Osteoblast (primary cell): ENCODE measurements around the gene DCXR. TPM values are rescaled to one million over a fixed set of nuclear protein-coding genes. Genes with fewer than 3 reads are reported as not detected.

Experiments used
- DNase-seq: peaks from one replicate; pipeline ENCODE4 v3.0.0; 2011; ENCODE audit warnings: low spot score, mixed read lengths; ENCODE audit not compliant: insufficient read length; ENCODE audit errors: missing footprints
- H2AFZ ChIP-seq: 2 replicates; pipeline ENCODE4 v1.6.0; 2011; ENCODE audit warnings: mild to moderate bottlenecking, low read length
- H3K27ac ChIP-seq: 2 replicates; pipeline ENCODE4 v1.5.1; 2011; ENCODE audit warnings: mild to moderate bottlenecking, low read depth, low read length, moderate library complexity
- H3K27me3 ChIP-seq: 2 replicates; pipeline ENCODE4 v1.6.0; 2012; ENCODE audit warnings: mild to moderate bottlenecking, control low read depth, inconsistent platforms, low read length, moderate library complexity; ENCODE audit not compliant: insufficient read depth
- H3K36me3 ChIP-seq: 2 replicates; pipeline ENCODE4 v1.5.1; 2011; ENCODE audit warnings: mild to moderate bottlenecking, low read length, control low read depth, moderate library complexity; ENCODE audit not compliant: insufficient read depth
- H3K4me1 ChIP-seq: 2 replicates; pipeline ENCODE4 v1.5.1; 2011; ENCODE audit warnings: mild to moderate bottlenecking, low read length, control low read depth, moderate library complexity; ENCODE audit not compliant: insufficient read depth
- H3K4me2 ChIP-seq: 2 replicates; pipeline ENCODE4 v1.6.0; 2011; ENCODE audit warnings: mild to moderate bottlenecking, low read length; ENCODE audit not compliant: insufficient read depth
- H3K4me3 ChIP-seq: fragments of 200-600 bp; sonication (generic); 3 replicates; pipeline ENCODE4 v1.5.1; 2012; ENCODE audit warnings: mild to moderate bottlenecking, low read length, inconsistent platforms; ENCODE audit not compliant: insufficient read depth
- H3K79me2 ChIP-seq: 2 replicates; pipeline ENCODE4 v1.6.0; 2012; ENCODE audit warnings: mild to moderate bottlenecking, low read length, control low read depth, inconsistent platforms; ENCODE audit not compliant: insufficient read depth
- H3K9me3 ChIP-seq: 2 replicates; pipeline ENCODE4 v1.5.1; 2011; ENCODE audit warnings: low read depth, low read length, control low read depth
- H4K20me1 ChIP-seq: 2 replicates; pipeline ENCODE4 v1.6.0; 2012; ENCODE audit warnings: mild to moderate bottlenecking, low read length, control low read depth; ENCODE audit not compliant: insufficient read depth
- CTCF ChIP-seq: IDR thresholded peaks from 2 replicates; pipeline ENCODE4 v1.5.1; 2011; ENCODE audit warnings: mild to moderate bottlenecking, low read depth, low read length, moderate library complexity; ENCODE audit errors: extremely low read depth
- total RNA-seq: library from RNA; depleted of rRNA; stranded (reverse); fragments of >200 nt; gene quantifications from 2 replicates; pipeline ENCODE4 v1.2.3, GENCODE V29; 2012

The DCXR gene
- total RNA-seq, 1 donor: 31.8 TPM

GRCh38 chr17:81996757-81997441 is 40.6 kb downstream of the DCXR start:
- peaks cover 19% of the 10 kb centered on the region for H3K79me2 ChIP-seq
- no peak for DNase-seq
- H3K9me3 ChIP-seq: no peaks in the 10 kb centered on the region
- peaks cover 7% of the 10 kb centered on the region for H3K4me1 ChIP-seq
- no peak overlapping the region for H2AFZ ChIP-seq
- no peak overlapping the region for H3K27ac ChIP-seq
- TF ChIP-seq CTCF: no peak
- peaks cover 8% of the 10 kb centered on the region for H3K36me3 ChIP-seq
- H3K27me3 ChIP-seq: no peaks in the 10 kb centered on the region
- peaks cover 18% of the 10 kb centered on the region for H4K20me1 ChIP-seq
- H3K4me3 ChIP-seq: no peak overlapping the region
- H3K4me2 ChIP-seq: no peak overlapping the region

DNA sequence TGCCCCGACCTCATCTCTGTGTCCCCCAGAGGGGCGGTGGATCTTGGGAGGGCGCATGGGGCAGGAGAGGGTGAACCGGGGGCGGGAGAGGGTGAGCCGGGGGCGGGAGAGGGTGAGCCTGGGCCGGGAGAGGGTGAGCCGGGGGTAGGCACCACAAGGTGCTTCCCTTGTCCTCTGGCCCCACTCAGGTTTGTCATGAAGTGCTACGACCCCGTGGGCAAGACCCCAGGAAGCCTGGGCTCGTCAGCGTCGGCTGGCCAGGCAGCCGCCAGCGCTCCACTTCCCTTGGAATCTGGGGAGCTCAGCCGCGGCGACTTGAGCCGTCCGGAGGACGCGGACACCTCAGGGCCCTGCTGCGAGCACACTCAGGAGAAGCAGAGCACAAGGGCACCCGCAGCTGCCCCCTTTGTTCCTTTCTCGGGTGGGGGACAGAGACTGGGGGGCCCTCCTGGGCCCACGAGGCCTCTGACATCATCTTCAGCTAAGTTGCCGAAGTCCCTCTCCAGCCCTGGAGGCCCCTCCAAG is 41.2 kb downstream of the DCXR start:
- TF ChIP-seq CTCF: no peak
- DNase-seq: no peak
- peaks cover 23% of the 10 kb centered on the region for H4K20me1 ChIP-seq
- no peak overlapping the region for H2AFZ ChIP-seq
- H3K36me3 ChIP-seq: peaks cover 8% of the 10 kb centered on the region
- H3K4me3 ChIP-seq: no peak overlapping the region
- no peaks in the 10 kb centered on the region for H3K27me3 ChIP-seq
- H3K9me3 ChIP-seq: no peaks in the 10 kb centered on the region
- H3K79me2 ChIP-seq: peaks cover 19% of the 10 kb centered on the region
- H3K4me2 ChIP-seq: no peak overlapping the region
- peaks cover 13% of the 10 kb centered on the region for H3K4me1 ChIP-seq
- H3K27ac ChIP-seq: no peak overlapping the region

GRCh38 chr17:81995463-81996231 is 41.9 kb downstream of the DCXR start:
- Histone ChIP-seq H3K4me2 (no peak overlapping the region), H3K27ac (no peak overlapping the region), H3K4me1 (peaks cover 14% of the 10 kb centered on the region), H3K9me3 (no peaks in the 10 kb centered on the region), H3K79me2 (peaks cover 19% of the 10 kb centered on the region), H3K4me3 (no peak overlapping the region), H2AFZ (no peak overlapping the region), H3K27me3 (no peaks in the 10 kb centered on the region), H3K36me3 (peaks cover 8% of the 10 kb centered on the region), H4K20me1 (peaks cover 28% of the 10 kb centered on the region)
- no peak for DNase-seq
- no peak for TF ChIP-seq CTCF
